PFSK-1 (cell line): ENCODE results near the gene ANO6.

Experiments used
- FOXP2 ChIP-seq: optimal IDR thresholded peaks from 2 replicates; pipeline ENCODE3; 2011; ENCODE audit warnings: borderline replicate concordance, control low read depth, inconsistent platforms; ENCODE audit not compliant: insufficient read depth; ENCODE audit errors: extremely low read length, extremely low read depth
- POLR2AphosphoS5 ChIP-seq: IDR thresholded peaks from 2 replicates; pipeline ENCODE4 v1.6.1; 2012; ENCODE audit warnings: low read depth, mild to moderate bottlenecking, control low read depth, low read length, moderate library complexity
- TAF1 ChIP-seq: IDR thresholded peaks from 2 replicates; pipeline ENCODE4 v1.6.1; 2012; ENCODE audit warnings: low read length, control low read depth, borderline replicate concordance; ENCODE audit not compliant: insufficient read depth
- TF ChIP-seq, protein P1 (sequence below), 2 experiments: IDR thresholded peaks; 2 replicates each; pipeline versions ENCODE4 v1.6.1 to v1.8.0; 2011 to 2012; ENCODE audit warnings: low read depth in 2 of 2, low read length in 2 of 2, control low read depth in 1 of 2, inconsistent platforms in 1 of 2, mild to moderate bottlenecking in 1 of 2, moderate library complexity in 1 of 2; ENCODE audit not compliant: insufficient read depth in 1 of 2

GRCh38 chr12:45338272-45338671 lies 122.4 kb downstream of the ANO6 start:
- TF ChIP-seq, protein P1, sequence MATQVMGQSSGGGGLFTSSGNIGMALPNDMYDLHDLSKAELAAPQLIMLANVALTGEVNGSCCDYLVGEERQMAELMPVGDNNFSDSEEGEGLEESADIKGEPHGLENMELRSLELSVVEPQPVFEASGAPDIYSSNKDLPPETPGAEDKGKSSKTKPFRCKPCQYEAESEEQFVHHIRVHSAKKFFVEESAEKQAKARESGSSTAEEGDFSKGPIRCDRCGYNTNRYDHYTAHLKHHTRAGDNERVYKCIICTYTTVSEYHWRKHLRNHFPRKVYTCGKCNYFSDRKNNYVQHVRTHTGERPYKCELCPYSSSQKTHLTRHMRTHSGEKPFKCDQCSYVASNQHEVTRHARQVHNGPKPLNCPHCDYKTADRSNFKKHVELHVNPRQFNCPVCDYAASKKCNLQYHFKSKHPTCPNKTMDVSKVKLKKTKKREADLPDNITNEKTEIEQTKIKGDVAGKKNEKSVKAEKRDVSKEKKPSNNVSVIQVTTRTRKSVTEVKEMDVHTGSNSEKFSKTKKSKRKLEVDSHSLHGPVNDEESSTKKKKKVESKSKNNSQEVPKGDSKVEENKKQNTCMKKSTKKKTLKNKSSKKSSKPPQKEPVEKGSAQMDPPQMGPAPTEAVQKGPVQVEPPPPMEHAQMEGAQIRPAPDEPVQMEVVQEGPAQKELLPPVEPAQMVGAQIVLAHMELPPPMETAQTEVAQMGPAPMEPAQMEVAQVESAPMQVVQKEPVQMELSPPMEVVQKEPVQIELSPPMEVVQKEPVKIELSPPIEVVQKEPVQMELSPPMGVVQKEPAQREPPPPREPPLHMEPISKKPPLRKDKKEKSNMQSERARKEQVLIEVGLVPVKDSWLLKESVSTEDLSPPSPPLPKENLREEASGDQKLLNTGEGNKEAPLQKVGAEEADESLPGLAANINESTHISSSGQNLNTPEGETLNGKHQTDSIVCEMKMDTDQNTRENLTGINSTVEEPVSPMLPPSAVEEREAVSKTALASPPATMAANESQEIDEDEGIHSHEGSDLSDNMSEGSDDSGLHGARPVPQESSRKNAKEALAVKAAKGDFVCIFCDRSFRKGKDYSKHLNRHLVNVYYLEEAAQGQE (IDR thresholded peaks at IDR 0.05; ENCODE audit: insufficient read depth in 1 of 2, low read depth in 2 of 2, low read length in 2 of 2): no peak
- TF ChIP-seq POLR2AphosphoS5 (no peak), TAF1 (no peak), FOXP2 (no peak)
